Renal cortex interstitium (tissue), 11 donors: ENCODE results near the gene EPN3. TPM values are rescaled to one million over a fixed set of nuclear protein-coding genes. Genes with fewer than 3 reads are reported as not detected.
A peak's percentile ranks its signal among the peaks of the same experiment; 100 is the strongest.

Experiments used
- DNase-seq, 11 donors: peaks; one replicate each; pipeline ENCODE4 v3.0.0-alpha.2; 2013; ENCODE audit warnings: low read depth in 9 of 11, low spot score in 4 of 11; ENCODE audit errors: extremely low read depth in 1 of 11
- polyA plus RNA-seq, 3 donors: library from polyadenylated mRNA; unstranded; fragments of 120-200 nt; gene quantifications; one replicate each; pipeline ENCODE4 v1.2.1, GENCODE V29; 2013; ENCODE audit not compliant: insufficient read length in 3 of 3

The EPN3 gene
- polyA plus RNA-seq, 3 donors, result 5.9 to 15.0 (median 13.4) TPM

GRCh38 chr17:50559674-50560184, 27.2 kb downstream of the EPN3 start:
- DNase-seq, result peak in 1 of 11 donors; percentile 46

GRCh38 chr17:50560185-50560824, 27.8 kb downstream of the EPN3 start, which contains the start of gene CACNA1G:
TSS of gene CACNA1G (plus strand) at chr17:50560715. CDS start at chr17:50561460, 745 bp downstream.
- DNase-seq, result peak; percentile 73 to 90 (median 87)

- no peak for DNase-seq
These were observed 28.6 kb downstream of the EPN3 start for GRCh38 chr17:50560931-50561745.

GRCh38 chr17:50561746-50562141, 29.2 kb downstream of the EPN3 start:
- no peak for DNase-seq

GRCh38 chr17:50562242-50563091, 29.9 kb downstream of the EPN3 start:
- DNase-seq, result no peak

GRCh38 chr17:50563092-50563511, 30.6 kb downstream of the EPN3 start:
- no peak for DNase-seq

- DNase-seq, result peak in 2 of 11 donors; percentile 45 to 54
These were observed 32.4 kb downstream of the EPN3 start for GRCh38 chr17:50564916-50565315.

DNA sequence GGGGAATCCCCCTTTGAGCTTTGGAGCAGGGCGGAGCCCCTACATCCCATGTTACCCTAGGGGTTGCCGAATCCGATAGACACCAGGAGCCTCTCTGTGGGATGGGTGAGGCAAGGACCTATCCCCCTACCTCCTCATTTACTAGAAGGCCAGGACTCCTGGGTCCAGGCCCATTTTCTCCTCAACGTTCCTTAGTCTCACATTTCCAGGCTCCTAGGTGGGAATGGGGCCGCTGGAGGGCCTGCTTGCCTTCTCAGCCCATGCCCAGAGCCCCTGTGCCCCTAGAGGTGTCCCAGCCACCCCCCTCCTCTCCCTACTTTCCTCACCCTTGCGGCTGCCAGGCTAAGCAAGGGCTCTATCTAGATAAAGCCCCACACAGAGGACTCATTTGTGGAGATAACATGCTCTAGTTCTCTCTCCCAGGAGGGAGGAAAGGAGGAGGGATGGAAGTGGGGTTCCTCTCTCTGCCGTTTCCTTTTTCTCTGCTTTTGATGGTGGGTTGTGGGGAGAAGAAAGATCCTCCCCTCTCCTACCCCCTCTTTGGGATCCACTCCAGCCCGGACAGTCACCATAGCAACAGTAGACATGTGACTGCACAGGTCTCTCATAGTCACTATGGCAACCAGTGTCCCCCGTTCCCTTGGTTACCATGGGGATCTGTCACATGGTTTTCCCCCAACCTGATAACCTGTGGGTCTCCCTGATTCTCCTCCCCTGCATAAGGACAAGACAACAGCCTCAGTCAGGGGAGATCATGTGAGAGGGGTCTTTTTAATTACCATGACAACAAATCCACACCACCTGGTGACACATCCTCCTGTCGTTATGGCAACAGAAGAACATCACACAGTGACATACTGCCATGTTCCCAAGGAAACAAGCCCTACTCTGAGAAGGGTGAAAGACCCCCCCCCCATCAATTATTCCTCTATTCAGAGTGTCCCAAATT, 33.1 kb downstream of the EPN3 start:
- DNase-seq, result no peak

- DNase-seq, result no peak
These were observed 34.4 kb downstream of the EPN3 start for GRCh38 chr17:50566886-50567285.

DNA sequence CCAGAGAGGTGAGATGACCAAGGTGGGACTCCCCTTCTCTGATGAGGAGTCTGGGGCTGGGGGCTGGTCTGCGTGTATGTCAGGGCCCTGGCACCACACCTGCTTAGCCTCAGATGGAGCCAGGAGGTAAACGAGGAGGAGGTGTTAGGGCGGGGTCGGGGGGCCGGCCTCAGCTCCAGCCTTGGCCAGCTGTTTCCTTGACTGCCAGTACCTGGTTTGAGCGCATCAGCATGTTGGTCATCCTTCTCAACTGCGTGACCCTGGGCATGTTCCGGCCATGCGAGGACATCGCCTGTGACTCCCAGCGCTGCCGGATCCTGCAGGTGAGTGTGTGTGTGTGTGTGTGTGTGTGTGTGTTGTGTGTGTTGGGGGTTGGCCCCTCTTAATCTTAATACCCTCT, 36.1 kb downstream of the EPN3 start:
- no peak for DNase-seq

DNA sequence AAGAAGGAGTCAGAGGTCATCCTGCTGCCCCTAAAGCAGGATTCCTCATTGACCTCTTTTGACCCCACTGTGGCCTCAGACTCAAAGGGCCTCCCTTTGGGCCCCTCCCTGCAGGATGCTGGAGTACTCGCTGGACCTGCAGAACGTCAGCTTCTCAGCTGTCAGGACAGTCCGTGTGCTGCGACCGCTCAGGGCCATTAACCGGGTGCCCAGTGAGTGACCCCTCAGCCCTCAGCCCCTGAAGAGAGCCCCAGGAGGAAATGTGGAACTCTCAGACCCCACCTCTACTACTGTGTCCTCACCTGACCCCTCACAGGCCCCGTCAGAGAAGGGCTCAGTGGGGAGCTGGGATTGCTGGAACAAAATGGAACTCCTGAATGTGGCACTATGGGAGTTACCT, 37.1 kb downstream of the EPN3 start:
- no peak for DNase-seq

DNA sequence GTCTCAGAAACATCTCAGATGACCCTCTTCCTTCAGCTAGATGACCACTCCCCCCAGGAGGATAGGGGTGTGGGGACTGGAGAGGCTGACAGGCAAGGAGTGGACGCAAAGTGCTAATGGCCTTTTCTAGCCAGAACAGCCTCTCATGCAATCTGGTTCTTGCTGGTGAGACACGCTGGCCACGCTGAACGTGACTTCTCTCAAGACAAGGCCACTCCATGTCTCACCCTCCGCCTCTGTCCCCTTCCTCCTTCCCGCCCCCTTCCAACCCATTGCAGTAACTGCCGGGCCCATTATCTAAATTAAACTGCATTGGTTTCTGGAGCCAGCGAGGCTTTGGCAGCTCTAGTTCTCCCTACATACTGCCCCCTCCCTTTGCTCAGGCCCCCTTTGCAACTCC, 37.5 kb downstream of the EPN3 start:
- no peak for DNase-seq

GRCh38 chr17:50570528-50570927, 38.0 kb downstream of the EPN3 start:
- no peak for DNase-seq

DNA sequence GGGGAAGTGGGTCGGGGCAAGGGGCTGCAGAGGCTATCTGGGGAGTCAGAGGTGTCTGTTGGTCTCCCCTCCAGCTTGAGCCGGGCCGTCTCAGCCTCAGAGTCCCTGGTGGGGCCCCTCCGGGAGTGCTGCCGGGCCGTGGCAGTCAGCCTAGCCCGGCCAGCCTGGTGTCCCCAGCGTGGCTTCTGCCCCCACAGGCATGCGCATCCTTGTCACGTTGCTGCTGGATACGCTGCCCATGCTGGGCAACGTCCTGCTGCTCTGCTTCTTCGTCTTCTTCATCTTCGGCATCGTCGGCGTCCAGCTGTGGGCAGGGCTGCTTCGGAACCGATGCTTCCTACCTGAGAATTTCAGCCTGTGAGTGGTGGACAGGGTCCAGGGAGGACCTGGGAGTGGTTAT, 39.1 kb downstream of the EPN3 start:
- DNase-seq, result no peak

DNA sequence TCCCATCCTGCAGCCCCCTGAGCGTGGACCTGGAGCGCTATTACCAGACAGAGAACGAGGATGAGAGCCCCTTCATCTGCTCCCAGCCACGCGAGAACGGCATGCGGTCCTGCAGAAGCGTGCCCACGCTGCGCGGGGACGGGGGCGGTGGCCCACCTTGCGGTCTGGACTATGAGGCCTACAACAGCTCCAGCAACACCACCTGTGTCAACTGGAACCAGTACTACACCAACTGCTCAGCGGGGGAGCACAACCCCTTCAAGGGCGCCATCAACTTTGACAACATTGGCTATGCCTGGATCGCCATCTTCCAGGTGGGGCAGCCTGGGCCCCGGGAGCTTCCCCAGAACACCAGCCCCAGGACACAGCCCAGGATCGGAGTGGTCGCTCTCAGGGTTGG, 40.0 kb downstream of the EPN3 start:
- DNase-seq, result no peak

- no peak for DNase-seq
These were observed 41.5 kb downstream of the EPN3 start for GRCh38 chr17:50573866-50574611.

- no peak for DNase-seq
These were observed 43.2 kb downstream of the EPN3 start for GRCh38 chr17:50575581-50576210.
